ENCODE results near the gene CTNND1. TPM values are rescaled to one million over a fixed set of nuclear protein-coding genes. Genes with fewer than 3 reads are reported as not detected.

CTNND1 gene
- total and polyA plus RNA-seq, 2 of the 4 experiments (the other 2 are of a cell fraction), result 88.5 to 229 TPM

- H3K14ac ChIP-seq (replicated peaks; ENCODE audit: low read depth, low read length), result no peak overlapping the region
- POLR2A ChIA-PET (ENCODE audit: unreplicated experiment), result no interaction called here
- H2BK20ac ChIP-seq (ENCODE audit: low read depth, low read length), result no peak overlapping the region
These were observed 32.8 kb upstream of the CTNND1 start for GRCh38 chr11:57728829-57729228.

More at GRCh38 chr11:57728829-57729228, 32.8 kb upstream of the CTNND1 start:
- H3K4me1 ChIP-seq (ENCODE audit: control insufficient read depth, insufficient read depth, low read length), result no peaks in the 10 kb centered on the region
- CTCF ChIA-PET, result no interaction called here
- H4K8ac ChIP-seq (ENCODE audit: low read depth in 2 of 2, low read length in 2 of 2), result no peak overlapping the region
- H2BK5ac ChIP-seq (ENCODE audit: low read depth, low read length, poor library complexity, severe bottlenecking), result no peak overlapping the region
- no peak overlapping the region for H2AFZ ChIP-seq (replicated peaks; ENCODE audit: low read length, poor library complexity)
- WGBS, 2 experiments (ENCODE audit: extremely low coverage in 2 of 2, insufficient read length in 1 of 2), result no CpG with 5 or more reads among the region's 7 CpGs
- no TSS peak for BruUV-seq (replicated peaks)
- no peak overlapping the region for H3K18ac ChIP-seq (ENCODE audit: low read depth, low read length)
- intact Hi-C loops (cut with micrococcal nuclease) (no loop called here), dilution Hi-C loops (cut with HindIII; ENCODE audit: low sequenced_read_pairs, unreplicated experiment) (no loop called here), in situ Hi-C loops (cut with MboI; ENCODE audit: low sequenced_read_pairs) (no loop called here)
- H3K4ac ChIP-seq (ENCODE audit: low read depth, low read length), result no peak overlapping the region
- H3K27ac ChIP-seq (ENCODE audit: insufficient read depth, low read length), result no peak overlapping the region
- no peak overlapping the region for H3K9ac ChIP-seq (ENCODE audit: low read depth, low read length)
- no peak overlapping the region for H3K4me2 ChIP-seq (ENCODE audit: low read depth, low read length)
- H3K27me3 ChIP-seq (ENCODE audit: control insufficient read depth, insufficient read depth, low read length), result no peaks in the 10 kb centered on the region
- no peaks in the 10 kb centered on the region for H3K9me3 ChIP-seq (ENCODE audit: control insufficient read depth, insufficient read depth, low read length)
- H2BK15ac ChIP-seq (ENCODE audit: low read depth, low read length), result no peak overlapping the region
- no peak overlapping the region for H2AK5ac ChIP-seq (ENCODE audit: low read depth, low read length)
- no peaks in the 10 kb centered on the region for H3K36me3 ChIP-seq (ENCODE audit: control insufficient read depth, insufficient read depth, low read length)
- TF ChIP-seq MAZ (IDR thresholded peaks at IDR 0.05; ENCODE audit: borderline replicate concordance, low read depth, low read length) (no peak), RFX5 (IDR thresholded peaks at IDR 0.05; ENCODE audit: low read depth, low read length) (no peak), SMC3 (IDR thresholded peaks at IDR 0.05; ENCODE audit: low read depth, low read length) (no peak), POLR2A (IDR thresholded peaks at IDR 0.05; ENCODE audit: low read depth, low read length) (no peak), RAD21 (IDR thresholded peaks at IDR 0.05; ENCODE audit: low read length) (no peak), CEBPB (IDR thresholded peaks at IDR 0.05; ENCODE audit: low read depth, low read length) (no peak), FOS (IDR thresholded peaks at IDR 0.05; ENCODE audit: low read depth, low read length) (no peak), RCOR1 (IDR thresholded peaks at IDR 0.05; ENCODE audit: insufficient replicate concordance, low read length) (no peak), NFE2L2 (IDR thresholded peaks at IDR 0.05; ENCODE audit: low read depth, low read length) (no peak), CHD1 (IDR thresholded peaks at IDR 0.05; ENCODE audit: low read depth, low read length) (no peak), MAFK (IDR thresholded peaks at IDR 0.05; ENCODE audit: low read depth, low read length) (no peak), MXI1 (IDR thresholded peaks at IDR 0.05; ENCODE audit: borderline replicate concordance, low read depth, low read length) (no peak), CTCF (conservative IDR thresholded peaks at IDR 0.05; ENCODE audit: low read depth, low read length) (no peak), BHLHE40 (IDR thresholded peaks at IDR 0.05; ENCODE audit: low read depth, low read length) (no peak)
- TF ChIP-seq, protein P1, sequence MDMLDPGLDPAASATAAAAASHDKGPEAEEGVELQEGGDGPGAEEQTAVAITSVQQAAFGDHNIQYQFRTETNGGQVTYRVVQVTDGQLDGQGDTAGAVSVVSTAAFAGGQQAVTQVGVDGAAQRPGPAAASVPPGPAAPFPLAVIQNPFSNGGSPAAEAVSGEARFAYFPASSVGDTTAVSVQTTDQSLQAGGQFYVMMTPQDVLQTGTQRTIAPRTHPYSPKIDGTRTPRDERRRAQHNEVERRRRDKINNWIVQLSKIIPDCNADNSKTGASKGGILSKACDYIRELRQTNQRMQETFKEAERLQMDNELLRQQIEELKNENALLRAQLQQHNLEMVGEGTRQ (IDR thresholded peaks at IDR 0.05; ENCODE audit: low read depth, low read length), result no peak
- TF ChIP-seq, protein P2, sequence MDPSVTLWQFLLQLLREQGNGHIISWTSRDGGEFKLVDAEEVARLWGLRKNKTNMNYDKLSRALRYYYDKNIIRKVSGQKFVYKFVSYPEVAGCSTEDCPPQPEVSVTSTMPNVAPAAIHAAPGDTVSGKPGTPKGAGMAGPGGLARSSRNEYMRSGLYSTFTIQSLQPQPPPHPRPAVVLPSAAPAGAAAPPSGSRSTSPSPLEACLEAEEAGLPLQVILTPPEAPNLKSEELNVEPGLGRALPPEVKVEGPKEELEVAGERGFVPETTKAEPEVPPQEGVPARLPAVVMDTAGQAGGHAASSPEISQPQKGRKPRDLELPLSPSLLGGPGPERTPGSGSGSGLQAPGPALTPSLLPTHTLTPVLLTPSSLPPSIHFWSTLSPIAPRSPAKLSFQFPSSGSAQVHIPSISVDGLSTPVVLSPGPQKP (IDR thresholded peaks at IDR 0.05; ENCODE audit: borderline replicate concordance, low read depth, low read length), result no peak
- H2BK120ac ChIP-seq (ENCODE audit: low read depth, low read length), result no peak overlapping the region
- H2AK9ac ChIP-seq (replicated peaks; ENCODE audit: low read depth, low read length, poor library complexity), result no peak overlapping the region
- H3K23ac ChIP-seq (ENCODE audit: low read depth, low read length), result no peak overlapping the region
- ATAC-seq (ENCODE audit: low read depth) (no peak), DNase-seq (no peak)
- no peak overlapping the region for H3K4me3 ChIP-seq (ENCODE audit: insufficient read depth, low read depth, low read length)
- peaks cover 7% of the 10 kb centered on the region; the same call in 1 of the 2 replicates for H4K20me1 ChIP-seq (ENCODE audit: insufficient read depth, low read length)
- H4K5ac ChIP-seq (ENCODE audit: low read depth, low read length), result no peak overlapping the region
- H3K56ac ChIP-seq (ENCODE audit: extremely low read depth, insufficient read depth, low read length), result no peak overlapping the region
- no peak overlapping the region for H4K91ac ChIP-seq (ENCODE audit: insufficient read depth, low read depth, low read length)
- peaks cover 29 to 37% of the 10 kb centered on the region in 2 experiments for H3K79me1 ChIP-seq (ENCODE audit: low read depth in 1 of 2, low read length in 2 of 2)
- no peaks in the 10 kb centered on the region for H3K9me1 ChIP-seq (ENCODE audit: insufficient read depth, low read length)

Data from IMR-90 (cell line).